GM06990 (cell line): Measurements from ENCODE around the gene PRKG1.
"Not testable (repeated sequence)": the region's sequence is repeated elsewhere in the genome, so short reads cannot be mapped to it uniquely, and the experiment has no call there.

Source experiments
- DNase-seq: peaks from one replicate; pipeline ENCODE4 v3.0.0-alpha.2; 2011; ENCODE audit not compliant: insufficient read length; ENCODE audit errors: extremely low read depth
- H3K27me3 ChIP-seq: replicated peaks from 2 replicates; pipeline ENCODE4 v1.6.0; 2011; ENCODE audit warnings: low read length; ENCODE audit not compliant: control insufficient read depth, insufficient read depth
- H3K36me3 ChIP-seq: 2 replicates; pipeline ENCODE4 v1.5.1; 2011; ENCODE audit warnings: low read length; ENCODE audit not compliant: control insufficient read depth, insufficient read depth
- H3K4me3 ChIP-seq: replicated peaks from 2 replicates; pipeline ENCODE4 v1.5.1; 2011; ENCODE audit warnings: low read depth, mild to moderate bottlenecking, control low read depth, low read length
- TF ChIP-seq, protein P1 (sequence below): IDR thresholded peaks from 2 replicates; pipeline ENCODE4 v1.5.1; 2011; ENCODE audit warnings: low read length, control low read depth, mild to moderate bottlenecking, inconsistent platforms; ENCODE audit not compliant: insufficient read depth, poor library complexity, severe bottlenecking

Gene PRKG1

DNA sequence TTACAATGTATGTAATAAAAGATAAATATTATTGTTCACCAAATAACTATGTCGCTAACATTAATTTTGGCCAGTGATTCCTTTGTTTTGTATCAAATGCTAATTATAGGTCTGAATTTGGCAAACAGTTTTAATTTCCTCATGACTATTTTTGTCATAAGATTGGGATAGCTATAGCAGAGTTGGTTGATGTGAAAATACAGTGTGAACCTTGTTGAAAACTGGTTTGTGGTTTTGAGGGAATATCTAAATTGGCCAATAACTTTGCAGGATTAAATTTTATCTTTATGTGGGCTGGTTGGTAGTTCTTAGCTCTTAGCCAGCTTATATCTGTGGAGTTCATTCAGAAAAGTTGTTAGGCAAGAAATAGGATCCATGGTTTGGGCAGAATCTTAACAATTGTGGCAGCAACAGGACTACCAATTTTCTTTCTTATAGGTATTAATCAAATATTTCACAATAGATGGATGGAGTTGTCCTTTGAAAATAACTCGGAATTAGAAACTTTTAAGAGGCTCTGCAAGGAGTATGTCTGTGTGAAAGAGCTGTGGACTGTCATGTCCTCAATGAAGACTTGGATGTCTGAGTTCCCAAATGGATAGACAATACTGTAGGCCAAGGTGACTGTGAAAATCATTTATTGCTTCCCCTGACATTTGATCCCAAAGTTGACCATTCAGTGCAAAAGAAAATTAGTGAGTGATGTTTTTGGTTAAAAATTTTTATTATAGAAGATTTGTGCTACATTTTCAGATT, 73.5 kb downstream of the PRKG1 start:
- TF ChIP-seq, protein P1, sequence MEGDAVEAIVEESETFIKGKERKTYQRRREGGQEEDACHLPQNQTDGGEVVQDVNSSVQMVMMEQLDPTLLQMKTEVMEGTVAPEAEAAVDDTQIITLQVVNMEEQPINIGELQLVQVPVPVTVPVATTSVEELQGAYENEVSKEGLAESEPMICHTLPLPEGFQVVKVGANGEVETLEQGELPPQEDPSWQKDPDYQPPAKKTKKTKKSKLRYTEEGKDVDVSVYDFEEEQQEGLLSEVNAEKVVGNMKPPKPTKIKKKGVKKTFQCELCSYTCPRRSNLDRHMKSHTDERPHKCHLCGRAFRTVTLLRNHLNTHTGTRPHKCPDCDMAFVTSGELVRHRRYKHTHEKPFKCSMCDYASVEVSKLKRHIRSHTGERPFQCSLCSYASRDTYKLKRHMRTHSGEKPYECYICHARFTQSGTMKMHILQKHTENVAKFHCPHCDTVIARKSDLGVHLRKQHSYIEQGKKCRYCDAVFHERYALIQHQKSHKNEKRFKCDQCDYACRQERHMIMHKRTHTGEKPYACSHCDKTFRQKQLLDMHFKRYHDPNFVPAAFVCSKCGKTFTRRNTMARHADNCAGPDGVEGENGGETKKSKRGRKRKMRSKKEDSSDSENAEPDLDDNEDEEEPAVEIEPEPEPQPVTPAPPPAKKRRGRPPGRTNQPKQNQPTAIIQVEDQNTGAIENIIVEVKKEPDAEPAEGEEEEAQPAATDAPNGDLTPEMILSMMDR: no peak

DNA sequence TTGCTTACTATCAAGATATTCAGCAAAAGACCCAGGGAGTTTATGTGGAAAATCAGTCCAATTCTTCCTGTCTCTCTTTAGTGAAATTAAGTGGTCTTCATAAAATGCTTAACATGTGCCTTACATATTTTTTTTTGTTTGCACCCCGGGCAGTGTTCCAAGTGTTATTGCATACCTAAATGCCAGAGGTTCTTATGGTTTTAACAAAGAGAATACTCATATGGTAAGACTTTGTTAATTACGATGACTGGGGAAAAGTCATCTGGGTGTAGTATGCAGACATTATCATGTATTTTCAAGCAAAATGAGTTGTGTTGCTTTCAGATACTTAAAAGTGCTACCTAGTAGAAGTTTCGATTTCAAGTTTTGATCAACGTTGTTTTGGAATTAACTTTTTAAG, 82.6 kb downstream of the PRKG1 start:
- Histone ChIP-seq H3K4me3 (no peak overlapping the region), H3K36me3 (no peaks in the 10 kb centered on the region), H3K27me3 (no peaks in the 10 kb centered on the region; the same call in 1 of the 2 replicates)
- DNase-seq: no peak
- TF ChIP-seq, protein P1: no peak

More for the DNA sequence above, 73.5 kb downstream of the PRKG1 start:
- H3K4me3 ChIP-seq: no peak overlapping the region
- H3K27me3 ChIP-seq: no peaks in the 10 kb centered on the region
- DNase-seq: no peak
- H3K36me3 ChIP-seq: no peaks in the 10 kb centered on the region

DNA sequence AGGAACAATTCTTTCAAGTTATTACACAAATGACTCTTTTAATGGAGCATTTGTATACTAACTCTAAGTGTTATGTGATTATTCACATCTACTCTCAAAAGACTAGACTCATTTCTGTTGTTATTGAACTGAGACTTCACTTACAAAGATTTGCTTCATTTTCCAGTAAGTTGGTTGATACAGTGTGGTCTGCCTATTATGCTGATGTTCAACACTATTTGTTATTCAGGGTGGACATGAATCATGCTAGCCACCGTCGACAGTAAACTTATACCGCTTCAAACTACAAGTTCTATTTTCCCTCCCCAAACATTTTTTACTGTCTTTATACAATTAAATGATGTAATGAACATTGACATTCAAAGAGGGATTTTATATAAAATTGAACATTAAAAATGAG, 84.5 kb downstream of the PRKG1 start:
- H3K27me3 ChIP-seq: no peaks in the 10 kb centered on the region; the same call in 1 of the 2 replicates
- no peaks in the 10 kb centered on the region for H3K36me3 ChIP-seq
- DNase-seq: no peak
- TF ChIP-seq, protein P1: no peak
- H3K4me3 ChIP-seq: no peak overlapping the region

DNA sequence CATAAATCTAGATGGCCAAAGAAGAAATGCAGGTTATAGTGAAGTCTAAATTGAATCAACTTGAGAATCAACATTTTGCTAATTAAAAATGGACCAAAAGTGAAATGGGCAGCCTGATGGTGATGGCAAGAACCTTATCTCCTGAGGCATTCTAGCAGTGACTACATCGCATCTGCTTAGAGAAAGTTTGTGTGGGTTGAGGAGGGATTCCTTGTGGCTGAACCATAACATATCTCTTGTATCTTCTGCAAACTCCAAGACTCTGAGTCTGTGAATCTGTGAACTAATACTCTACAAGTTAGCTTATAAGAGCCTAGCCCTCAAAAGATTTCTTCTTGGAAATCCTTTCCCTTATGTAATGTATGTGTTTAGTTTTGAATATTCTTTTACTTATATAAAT, 85.6 kb downstream of the PRKG1 start:
- no peak for DNase-seq

DNA sequence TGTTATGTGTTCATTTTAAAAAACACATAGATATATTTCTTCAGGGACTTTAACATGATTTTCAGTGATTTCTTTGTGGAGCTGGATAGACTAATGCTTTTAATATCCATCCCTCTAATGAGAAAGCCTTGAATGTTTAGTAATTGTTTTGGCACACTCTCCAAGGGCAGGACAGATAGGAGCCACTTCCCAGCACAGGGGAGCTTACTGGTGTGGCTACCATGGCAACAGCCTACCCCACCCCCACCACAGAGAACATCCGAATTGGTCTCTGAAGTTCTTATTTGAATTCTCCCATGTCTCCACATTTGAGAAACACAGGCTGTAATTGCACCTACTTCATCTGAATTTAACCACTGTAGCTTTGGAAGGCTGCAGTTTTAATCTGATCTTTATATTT, 87.7 kb downstream of the PRKG1 start:
- Histone ChIP-seq H3K36me3 (no peaks in the 10 kb centered on the region), H3K27me3 (no peaks in the 10 kb centered on the region; the same call in 1 of the 2 replicates), H3K4me3 (no peak overlapping the region)
- DNase-seq: no peak
- TF ChIP-seq, protein P1: no peak

More for the DNA sequence above, 85.6 kb downstream of the PRKG1 start:
- Histone ChIP-seq H3K36me3 (no peaks in the 10 kb centered on the region), H3K4me3 (no peak overlapping the region), H3K27me3 (no peaks in the 10 kb centered on the region; the same call in 1 of the 2 replicates)
- TF ChIP-seq, protein P1: no peak

DNA sequence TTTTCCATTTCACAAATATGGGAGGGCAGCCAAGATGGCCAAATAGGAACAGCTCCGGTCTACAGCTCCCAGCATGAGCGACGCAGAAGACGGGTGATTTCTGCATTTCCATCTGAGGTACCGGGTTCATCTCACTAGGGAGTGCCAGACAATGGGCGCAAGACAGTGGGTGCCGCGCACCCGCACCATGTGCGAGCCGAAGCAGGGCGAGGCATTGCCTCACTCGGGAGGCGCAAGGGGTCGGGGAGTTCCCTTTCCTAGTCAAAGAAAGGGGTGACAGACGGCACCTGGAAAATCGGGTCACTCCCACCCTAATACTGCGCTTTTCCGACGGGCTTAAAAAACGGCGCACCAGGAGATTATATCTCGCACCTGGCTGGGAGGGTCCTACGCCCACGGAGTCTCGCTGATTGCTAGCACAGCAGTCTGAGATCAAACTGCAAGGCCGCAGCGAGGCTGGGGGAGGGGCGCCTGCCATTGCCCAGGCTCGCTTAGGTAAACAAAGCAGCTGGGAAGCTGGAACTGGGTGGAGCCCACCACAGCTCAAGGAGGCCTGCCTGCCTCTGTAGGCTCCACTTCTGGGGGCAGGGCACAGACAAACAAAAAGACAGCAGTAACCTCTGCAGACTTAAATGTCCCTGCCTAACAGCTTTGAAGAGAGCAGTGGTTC, 89.2 kb downstream of the PRKG1 start:
- not testable (repeated sequence) for DNase-seq, H3K4me3 ChIP-seq, H3K36me3 ChIP-seq, H3K27me3 ChIP-seq
